Kasumi-1 (cell line): ENCODE results near the gene CDK5RAP2.
"Not testable (repeated sequence)": the region's sequence is repeated elsewhere in the genome, so short reads cannot be mapped to it uniquely, and the experiment has no call there.

ENCODE experiments used
- DNase-seq, 2 experiments: peaks; one replicate each; lab custom pipeline; 2025; lab: John Stamatoyannopoulos, UW

CDK5RAP2 gene

GRCh38 chr9:120580051-120580896 is at the start of gene CDK5RAP2:
TSS of gene CDK5RAP2 (minus strand) at chr9:120580167. CDS start at chr9:120579978, 189 bp downstream.
- DNase-seq, result peak; percentile 96 to 98

- DNase-seq, result not testable (repeated sequence)
These were observed 49.0 kb upstream of the CDK5RAP2 start for GRCh38 chr9:120628925-120629497.

GRCh38 chr9:120628207-120628924 is 48.4 kb upstream of the CDK5RAP2 start:
- DNase-seq, result no peak

- DNase-seq, result no peak
These were observed 47.1 kb upstream of the CDK5RAP2 start for GRCh38 chr9:120627073-120627472.

GRCh38 chr9:120626512-120626911 is 46.5 kb upstream of the CDK5RAP2 start:
- no peak for DNase-seq

- no peak for DNase-seq
These were observed 45.3 kb upstream of the CDK5RAP2 start for GRCh38 chr9:120625222-120625621.

GRCh38 chr9:120622790-120623189 is 42.8 kb upstream of the CDK5RAP2 start:
- no peak for DNase-seq

GRCh38 chr9:120621941-120622340 is 42.0 kb upstream of the CDK5RAP2 start:
- no peak for DNase-seq

GRCh38 chr9:120619751-120620655 is 40.0 kb upstream of the CDK5RAP2 start:
- peak; percentile 76 to 82 for DNase-seq

GRCh38 chr9:120616966-120617935 is 37.3 kb upstream of the CDK5RAP2 start:
- DNase-seq, result no peak

- peak; percentile 36 to 38 for DNase-seq
These were observed 32.3 kb upstream of the CDK5RAP2 start for GRCh38 chr9:120612218-120612617.

GRCh38 chr9:120611690-120612068 is 31.7 kb upstream of the CDK5RAP2 start:
- DNase-seq, result no peak

- DNase-seq, result peak; percentile 21 to 59
These were observed 31.2 kb upstream of the CDK5RAP2 start for GRCh38 chr9:120610975-120611689.

GRCh38 chr9:120609636-120610035 is 29.7 kb upstream of the CDK5RAP2 start:
- DNase-seq, result no peak

GRCh38 chr9:120608421-120608820 is 28.5 kb upstream of the CDK5RAP2 start:
- DNase-seq, result no peak

GRCh38 chr9:120603591-120603990 is 23.6 kb upstream of the CDK5RAP2 start:
- DNase-seq, result no peak

- no peak for DNase-seq
These were observed 23.0 kb upstream of the CDK5RAP2 start for GRCh38 chr9:120603010-120603409.

- DNase-seq, result no peak
These were observed 13.9 kb upstream of the CDK5RAP2 start for GRCh38 chr9:120593955-120594277.

GRCh38 chr9:120593250-120593954 is 13.4 kb upstream of the CDK5RAP2 start:
- no peak for DNase-seq
